ENCODE results near the gene NF1. TPM values are rescaled to one million over a fixed set of nuclear protein-coding genes. Genes with fewer than 3 reads are reported as not detected.

Gene NF1
- total RNA-seq, 1 donor from 2014 or later = 82.5 TPM

DNA sequence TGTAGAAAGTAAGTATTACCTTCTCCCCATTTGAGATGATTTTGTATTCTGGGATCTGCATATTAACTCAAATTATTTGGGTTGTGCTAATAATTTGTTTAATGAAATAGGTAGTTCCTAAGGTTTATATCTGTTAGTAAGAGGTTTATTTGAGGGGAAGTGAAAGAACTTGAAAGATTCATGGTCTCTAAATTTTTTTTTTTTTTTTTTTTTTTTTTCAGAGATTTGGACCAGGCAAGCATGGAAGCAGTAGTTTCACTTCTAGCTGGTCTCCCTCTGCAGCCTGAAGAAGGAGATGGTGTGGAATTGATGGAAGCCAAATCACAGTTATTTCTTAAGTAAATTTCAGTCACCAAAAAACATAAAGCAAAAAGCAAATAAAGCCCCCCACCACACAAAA is 137.1 kb downstream of the NF1 start:
- Mint-ChIP-seq H3K27me3 (no peaks in the 10 kb centered on the region), H3K4me1 (ENCODE audit: low read depth) (peaks cover 2% of the 10 kb centered on the region), H3K9me3 (ENCODE audit: low read depth) (no peaks in the 10 kb centered on the region), H3K36me3 (ENCODE audit: insufficient read depth) (peaks cover 20% of the 10 kb centered on the region), H3K27ac (no peak overlapping the region), H3K4me3 (ENCODE audit: low read depth) (no peak overlapping the region)
- DNase-seq (ENCODE audit: low spot score, unreplicated experiment) = no peak
- TF ChIP-seq, protein P1, sequence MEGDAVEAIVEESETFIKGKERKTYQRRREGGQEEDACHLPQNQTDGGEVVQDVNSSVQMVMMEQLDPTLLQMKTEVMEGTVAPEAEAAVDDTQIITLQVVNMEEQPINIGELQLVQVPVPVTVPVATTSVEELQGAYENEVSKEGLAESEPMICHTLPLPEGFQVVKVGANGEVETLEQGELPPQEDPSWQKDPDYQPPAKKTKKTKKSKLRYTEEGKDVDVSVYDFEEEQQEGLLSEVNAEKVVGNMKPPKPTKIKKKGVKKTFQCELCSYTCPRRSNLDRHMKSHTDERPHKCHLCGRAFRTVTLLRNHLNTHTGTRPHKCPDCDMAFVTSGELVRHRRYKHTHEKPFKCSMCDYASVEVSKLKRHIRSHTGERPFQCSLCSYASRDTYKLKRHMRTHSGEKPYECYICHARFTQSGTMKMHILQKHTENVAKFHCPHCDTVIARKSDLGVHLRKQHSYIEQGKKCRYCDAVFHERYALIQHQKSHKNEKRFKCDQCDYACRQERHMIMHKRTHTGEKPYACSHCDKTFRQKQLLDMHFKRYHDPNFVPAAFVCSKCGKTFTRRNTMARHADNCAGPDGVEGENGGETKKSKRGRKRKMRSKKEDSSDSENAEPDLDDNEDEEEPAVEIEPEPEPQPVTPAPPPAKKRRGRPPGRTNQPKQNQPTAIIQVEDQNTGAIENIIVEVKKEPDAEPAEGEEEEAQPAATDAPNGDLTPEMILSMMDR (IDR thresholded peaks at IDR 0.05; ENCODE audit: unreplicated experiment) = no peak

DNA sequence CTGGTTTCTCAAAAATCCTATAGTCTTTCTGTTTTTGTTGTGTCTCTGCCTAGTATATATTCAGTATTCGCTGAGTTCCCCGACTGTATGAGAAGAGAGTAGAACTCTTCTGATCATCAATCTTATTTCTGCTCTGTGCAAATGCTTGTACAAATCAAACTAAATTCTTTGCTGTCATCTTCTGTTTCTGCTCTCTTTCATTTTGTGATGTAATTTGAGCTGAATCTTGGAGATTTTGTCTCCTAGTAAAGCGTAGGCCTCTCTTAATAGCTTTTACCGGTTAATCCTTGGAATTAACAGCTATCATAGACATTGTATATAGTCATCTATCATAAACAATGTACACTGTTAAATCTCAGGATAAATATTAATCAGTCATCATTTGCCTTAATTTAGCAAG is 140.3 kb downstream of the NF1 start:
- no peak for DNase-seq (ENCODE audit: low spot score, unreplicated experiment)
- H3K9me3 Mint-ChIP-seq (ENCODE audit: low read depth) = peaks cover under 1% of the 10 kb centered on the region
- peaks cover 3% of the 10 kb centered on the region for H3K4me1 Mint-ChIP-seq (ENCODE audit: low read depth)
- H3K4me3 Mint-ChIP-seq (ENCODE audit: low read depth) = no peak overlapping the region
- no peak overlapping the region for H3K27ac Mint-ChIP-seq
- TF ChIP-seq, protein P1 (IDR thresholded peaks at IDR 0.05; ENCODE audit: unreplicated experiment) = no peak
- no peaks in the 10 kb centered on the region for H3K27me3 Mint-ChIP-seq
- H3K36me3 Mint-ChIP-seq (ENCODE audit: insufficient read depth) = peaks cover 23% of the 10 kb centered on the region

DNA sequence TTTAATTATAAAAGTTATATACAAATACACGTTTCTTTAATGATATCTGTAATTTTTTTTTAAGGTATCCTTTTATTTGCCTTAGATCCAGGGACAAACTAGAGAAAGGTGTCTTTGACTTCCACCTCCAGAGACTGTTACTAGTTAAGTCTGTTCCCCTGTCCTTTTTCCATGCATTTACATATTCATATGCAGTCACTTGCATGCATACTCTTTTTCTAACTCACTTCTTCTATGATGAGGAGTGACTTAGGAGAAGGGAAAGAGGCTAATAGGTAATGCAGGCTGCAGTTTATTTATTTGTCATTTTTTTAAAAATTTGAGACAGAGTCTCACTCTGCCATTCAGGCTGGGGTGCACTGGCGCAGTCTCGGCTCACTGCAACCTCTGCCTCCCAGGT is 141.4 kb downstream of the NF1 start:
- TF ChIP-seq, protein P1 (IDR thresholded peaks at IDR 0.05; ENCODE audit: unreplicated experiment) = no peak
- peaks cover 32% of the 10 kb centered on the region for H3K36me3 Mint-ChIP-seq (ENCODE audit: insufficient read depth)

DNA sequence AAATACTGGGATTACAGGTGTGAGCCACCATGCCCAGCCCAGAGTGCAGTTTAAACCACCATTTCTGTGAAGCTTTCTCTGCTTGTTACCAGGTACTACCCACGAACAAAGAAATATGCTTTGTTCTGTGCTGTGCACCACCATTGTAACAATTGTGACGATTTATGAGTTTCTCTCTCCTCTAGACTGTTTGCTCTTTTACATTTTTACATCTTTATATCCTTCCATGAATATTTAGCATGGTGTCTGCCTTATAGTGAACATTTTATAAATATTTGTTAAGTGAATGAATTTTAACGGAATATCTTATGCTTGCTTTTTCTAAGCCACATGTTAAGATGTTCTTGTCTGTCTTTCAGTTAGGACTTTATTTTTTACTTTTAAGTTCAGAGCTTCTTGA is 141.9 kb downstream of the NF1 start:
- H3K36me3 Mint-ChIP-seq (ENCODE audit: insufficient read depth) = peaks cover 36% of the 10 kb centered on the region
- TF ChIP-seq, protein P1 (IDR thresholded peaks at IDR 0.05; ENCODE audit: unreplicated experiment) = no peak
- H3K27ac Mint-ChIP-seq = no peak overlapping the region
- H3K4me1 Mint-ChIP-seq (ENCODE audit: low read depth) = peaks cover 3% of the 10 kb centered on the region
- H3K27me3 Mint-ChIP-seq = no peaks in the 10 kb centered on the region
- peaks cover 8% of the 10 kb centered on the region for H3K9me3 Mint-ChIP-seq (ENCODE audit: low read depth)
- H3K4me3 Mint-ChIP-seq (ENCODE audit: low read depth) = no peak overlapping the region
- DNase-seq (ENCODE audit: low spot score, unreplicated experiment) = no peak

More for the DNA sequence above, 141.4 kb downstream of the NF1 start:
- Mint-ChIP-seq H3K9me3 (ENCODE audit: low read depth) (peaks cover 4% of the 10 kb centered on the region), H3K27me3 (no peaks in the 10 kb centered on the region), H3K4me1 (ENCODE audit: low read depth) (peaks cover 3% of the 10 kb centered on the region), H3K27ac (no peak overlapping the region), H3K4me3 (ENCODE audit: low read depth) (no peak overlapping the region)
- DNase-seq (ENCODE audit: low spot score, unreplicated experiment) = no peak

DNA sequence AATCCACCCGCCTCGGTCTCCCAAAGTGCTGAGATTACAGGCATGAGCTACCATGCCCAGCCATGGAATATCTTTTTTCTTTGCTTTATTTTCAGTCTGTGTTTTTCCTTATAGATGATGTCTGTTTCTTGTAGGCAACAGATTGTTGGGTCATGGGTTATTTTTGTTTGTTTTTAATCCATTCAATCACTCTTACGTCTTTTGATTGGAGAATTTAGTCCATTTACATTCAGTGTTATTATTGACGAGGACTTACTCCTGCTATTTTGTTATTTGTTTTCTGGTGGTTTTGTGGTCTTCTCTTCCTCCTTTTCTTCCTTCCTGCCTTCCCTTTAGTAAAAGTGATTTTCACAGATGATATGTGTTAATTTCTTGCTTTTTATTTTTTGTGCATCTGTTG is 146.3 kb downstream of the NF1 start:
- Mint-ChIP-seq H3K4me3 (ENCODE audit: low read depth) (no peak overlapping the region), H3K4me1 (ENCODE audit: low read depth) (peaks cover 3% of the 10 kb centered on the region), H3K9me3 (ENCODE audit: low read depth) (peaks cover 8% of the 10 kb centered on the region), H3K27ac (no peak overlapping the region), H3K27me3 (no peaks in the 10 kb centered on the region), H3K36me3 (ENCODE audit: insufficient read depth) (peaks cover 46% of the 10 kb centered on the region)
- no peak for DNase-seq (ENCODE audit: low spot score, unreplicated experiment)
- TF ChIP-seq, protein P1 (IDR thresholded peaks at IDR 0.05; ENCODE audit: unreplicated experiment) = no peak

All from progenitor cell of endocrine pancreas (in vitro differentiated cells).